HTR-8/SVneo (cell line): Measurements from ENCODE around the gene POM121.
"Not testable (repeated sequence)": the region's sequence is repeated elsewhere in the genome, so short reads cannot be mapped to it uniquely, and the experiment has no call there.

Source experiments
- DNase-seq: peaks from one replicate; pipeline ENCODE4 v3.0.0; 2011; ENCODE audit warnings: low spot score, mixed read lengths; ENCODE audit not compliant: insufficient read length
- FAIRE-seq: peaks from 2 replicates; lab custom pipeline; 2011; peaks lifted over from hg19 to GRCh38; lab: Jason Lieb, UNC

The POM121 gene

GRCh38 chr7:72982084-72982483, 57.2 kb downstream of the POM121 start:
- DNase-seq, FAIRE-seq: not testable (repeated sequence)

DNA sequence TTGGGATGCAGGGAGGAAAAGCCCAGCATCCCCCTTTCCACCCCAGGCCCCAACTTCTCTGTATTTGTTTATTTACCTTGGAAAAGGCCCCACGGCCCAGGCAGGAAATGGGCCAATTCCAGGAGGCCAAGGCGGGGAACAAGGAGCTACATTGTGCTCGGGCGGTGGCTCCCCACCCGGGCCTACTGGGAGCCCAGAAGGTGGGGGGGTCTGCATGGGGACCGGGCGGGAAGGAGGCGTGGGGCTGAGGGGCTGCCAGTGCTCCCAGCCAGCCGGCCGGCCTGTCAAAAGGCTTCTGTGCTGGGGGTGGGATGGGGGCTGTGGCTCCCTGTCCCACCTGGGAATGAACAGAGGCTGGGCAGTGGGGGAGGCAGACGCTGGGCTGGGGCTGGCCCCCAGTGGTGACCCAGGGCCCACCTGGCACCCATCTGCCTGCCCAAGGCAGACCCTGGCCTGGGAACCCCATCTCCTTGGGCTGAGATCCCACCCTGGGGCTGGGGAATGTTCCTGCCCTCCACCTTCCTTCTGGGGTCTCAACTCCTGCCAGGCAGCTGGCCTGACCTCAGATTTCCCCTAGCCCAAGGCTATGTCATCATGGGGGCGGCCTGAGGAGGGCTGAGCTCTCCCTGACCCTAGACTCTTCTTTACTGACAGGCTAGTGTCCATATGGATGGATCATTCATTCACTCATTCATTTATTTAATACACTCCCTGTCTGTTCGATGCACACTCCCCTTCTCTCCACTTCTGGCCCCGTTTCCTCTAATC, 65.4 kb downstream of the POM121 start:
- FAIRE-seq, result not testable (repeated sequence)

DNA sequence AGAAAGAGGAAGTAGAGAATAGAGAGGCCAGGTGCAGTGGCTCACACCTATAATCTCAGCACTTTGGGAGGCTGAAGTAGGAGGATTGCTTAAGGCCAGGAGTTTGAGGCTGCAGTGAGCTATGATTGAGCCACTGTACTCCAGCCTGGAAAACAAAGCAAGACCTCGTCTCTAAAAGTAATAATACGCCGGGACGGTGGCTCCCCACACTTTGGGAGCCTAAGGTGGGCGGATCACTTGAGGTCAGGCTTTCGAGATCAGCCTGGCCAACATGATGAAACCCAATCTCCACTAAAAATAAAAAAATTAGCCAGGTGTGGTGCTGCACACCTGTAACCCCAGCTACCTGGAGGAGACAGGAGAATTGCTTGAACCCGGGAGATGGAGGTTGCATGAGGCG, 70.6 kb downstream of the POM121 start:
- FAIRE-seq, result not testable (repeated sequence)

More for the DNA sequence above, 65.4 kb downstream of the POM121 start:
- DNase-seq, result not testable (repeated sequence)

DNA sequence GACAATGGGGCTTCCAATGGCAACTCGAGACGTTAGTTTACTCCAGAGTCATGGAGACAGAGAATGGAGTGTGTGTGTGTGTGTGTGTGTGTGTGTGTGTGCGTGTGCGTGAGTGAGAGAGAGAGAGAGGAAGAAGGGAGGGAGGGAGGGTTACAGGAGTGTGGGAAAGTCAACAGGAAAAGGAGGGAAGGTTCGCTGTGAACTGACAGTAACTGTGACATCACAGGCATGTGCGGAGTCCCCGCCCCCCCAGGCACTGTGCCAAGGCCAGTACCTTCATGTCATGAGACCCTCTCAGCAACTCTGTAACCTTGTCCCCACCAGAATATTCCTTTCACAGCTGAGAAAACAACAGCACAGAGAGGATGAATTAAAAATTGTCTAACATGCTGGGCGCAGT, 72.6 kb downstream of the POM121 start:
- not testable (repeated sequence) for DNase-seq, FAIRE-seq

More for the DNA sequence above, 70.6 kb downstream of the POM121 start:
- DNase-seq, result not testable (repeated sequence)

- FAIRE-seq, result not testable (repeated sequence)
Measured at GRCh38 chr7:72997887-72998468, 73.1 kb downstream of the POM121 start.

More at GRCh38 chr7:72997887-72998468, 73.1 kb downstream of the POM121 start:
- DNase-seq, result not testable (repeated sequence)
